Ishikawa (cell line): ENCODE data around the gene ATAD5.

Experiments
- MAX ChIP-seq: IDR thresholded peaks from 2 replicates; pipeline ENCODE4 v1.6.1; 2012
- NFIC ChIP-seq: IDR thresholded peaks from 2 replicates; pipeline ENCODE4 v1.6.1; 2012
- REST ChIP-seq: IDR thresholded peaks from 2 replicates; pipeline ENCODE4 v1.6.1; 2012; ENCODE audit warnings: low read depth, mild to moderate bottlenecking
- TAF1 ChIP-seq: IDR thresholded peaks from 2 replicates; pipeline ENCODE4 v1.6.1; 2012; ENCODE audit warnings: low read depth, mild to moderate bottlenecking
- TCF12 ChIP-seq: IDR thresholded peaks from 2 replicates; pipeline ENCODE4 v1.6.1; 2012; ENCODE audit warnings: low read depth
- USF1 ChIP-seq: IDR thresholded peaks from 2 replicates; pipeline ENCODE4 v1.6.1; 2012
- YY1 ChIP-seq: IDR thresholded peaks from 2 replicates; pipeline ENCODE4 v1.6.1; 2012; ENCODE audit warnings: low read depth

GRCh38 chr17:30905742-30906100 is 74.0 kb downstream of the ATAD5 start:
- TF ChIP-seq REST = no peak
- no peak for TF ChIP-seq YY1
- no peak for TF ChIP-seq USF1
- TF ChIP-seq NFIC = no peak
- no peak for TF ChIP-seq TAF1
- TF ChIP-seq MAX = no peak
- TF ChIP-seq TCF12 = no peak
